ENCODE results near the gene PRKCA.

PRKCA gene

DNA sequence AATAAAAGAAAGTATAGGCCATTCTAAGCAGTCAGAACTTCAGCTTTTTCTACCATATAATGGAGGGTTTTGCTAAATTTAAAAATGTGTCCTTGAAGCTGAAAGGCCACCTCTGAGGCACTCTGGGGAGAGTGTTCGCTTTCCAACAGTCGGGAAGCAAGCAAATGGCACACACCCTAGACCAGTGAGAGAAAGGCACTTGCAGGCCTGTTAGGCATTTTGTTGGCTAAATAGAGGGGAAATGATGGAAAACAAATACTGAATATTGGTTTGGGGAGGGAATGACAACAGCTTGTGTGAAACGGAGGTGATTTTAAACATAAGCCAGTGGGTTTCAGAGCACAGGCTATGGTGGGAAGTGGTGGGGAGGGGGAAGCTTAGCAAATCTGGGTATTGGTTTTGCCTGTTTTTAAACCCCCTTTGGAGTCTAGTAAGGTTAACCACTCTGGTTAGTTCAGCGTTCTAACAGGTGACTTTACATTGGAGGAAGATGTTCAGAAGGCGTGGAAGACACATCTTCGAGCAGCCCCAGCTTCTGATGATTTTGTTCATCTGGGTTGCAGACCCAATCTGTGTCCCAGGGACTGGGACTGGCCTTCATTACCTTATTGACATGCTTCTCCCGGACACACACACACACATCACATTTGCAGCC, 90.5 kb downstream of the PRKCA start:
- no peak for DNase-seq

DNA sequence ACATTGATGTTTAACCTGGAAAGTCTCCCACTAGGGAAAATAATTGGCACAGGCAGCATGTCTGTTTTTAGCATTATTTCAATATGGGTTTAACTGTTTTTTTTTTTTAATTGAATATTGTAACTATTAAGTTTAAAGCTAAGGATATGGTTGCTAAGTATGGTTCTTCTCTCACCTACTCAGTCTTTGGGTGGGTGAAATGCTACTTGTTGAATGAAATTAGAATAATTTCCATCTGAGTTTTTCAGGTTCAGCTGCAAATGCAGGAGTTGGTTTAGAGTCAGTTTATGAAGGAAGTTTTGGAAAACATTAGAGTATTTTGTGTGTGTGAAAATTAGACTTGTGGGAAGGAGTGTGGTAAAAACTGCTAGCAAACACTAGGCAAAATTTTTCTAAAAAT, 93.5 kb downstream of the PRKCA start:
- intact Hi-C loops (cut with DNase I; ENCODE audit: low total_unique reads), result no loop called here
- TF ChIP-seq, protein P1, sequence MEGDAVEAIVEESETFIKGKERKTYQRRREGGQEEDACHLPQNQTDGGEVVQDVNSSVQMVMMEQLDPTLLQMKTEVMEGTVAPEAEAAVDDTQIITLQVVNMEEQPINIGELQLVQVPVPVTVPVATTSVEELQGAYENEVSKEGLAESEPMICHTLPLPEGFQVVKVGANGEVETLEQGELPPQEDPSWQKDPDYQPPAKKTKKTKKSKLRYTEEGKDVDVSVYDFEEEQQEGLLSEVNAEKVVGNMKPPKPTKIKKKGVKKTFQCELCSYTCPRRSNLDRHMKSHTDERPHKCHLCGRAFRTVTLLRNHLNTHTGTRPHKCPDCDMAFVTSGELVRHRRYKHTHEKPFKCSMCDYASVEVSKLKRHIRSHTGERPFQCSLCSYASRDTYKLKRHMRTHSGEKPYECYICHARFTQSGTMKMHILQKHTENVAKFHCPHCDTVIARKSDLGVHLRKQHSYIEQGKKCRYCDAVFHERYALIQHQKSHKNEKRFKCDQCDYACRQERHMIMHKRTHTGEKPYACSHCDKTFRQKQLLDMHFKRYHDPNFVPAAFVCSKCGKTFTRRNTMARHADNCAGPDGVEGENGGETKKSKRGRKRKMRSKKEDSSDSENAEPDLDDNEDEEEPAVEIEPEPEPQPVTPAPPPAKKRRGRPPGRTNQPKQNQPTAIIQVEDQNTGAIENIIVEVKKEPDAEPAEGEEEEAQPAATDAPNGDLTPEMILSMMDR (IDR thresholded peaks at IDR 0.05), result no peak
- no peak overlapping the region for H3K27ac ChIP-seq
- peaks cover 0 to 17% (median 0%) of the 10 kb centered on the region in 4 donors for H3K4me1 ChIP-seq
- no peak overlapping the region for H3K4me3 ChIP-seq
- DNase-seq, result no peak
- no peaks in the 10 kb centered on the region for H3K27me3 ChIP-seq
- H3K9me3 ChIP-seq, result no peaks in the 10 kb centered on the region
- H3K36me3 ChIP-seq, result no peaks in the 10 kb centered on the region

More for the DNA sequence above, 90.5 kb downstream of the PRKCA start:
- H3K4me3 ChIP-seq, result no peak overlapping the region
- TF ChIP-seq, protein P1 (IDR thresholded peaks at IDR 0.05), result no peak
- H3K36me3 ChIP-seq, result no peaks in the 10 kb centered on the region
- no peak overlapping the region for H3K27ac ChIP-seq
- intact Hi-C loops (cut with DNase I; ENCODE audit: low total_unique reads), result no loop called here
- H3K9me3 ChIP-seq, result no peaks in the 10 kb centered on the region
- H3K4me1 ChIP-seq, result peaks cover 0 to 17% (median 0%) of the 10 kb centered on the region in 4 donors
- H3K27me3 ChIP-seq, result no peaks in the 10 kb centered on the region

DNA sequence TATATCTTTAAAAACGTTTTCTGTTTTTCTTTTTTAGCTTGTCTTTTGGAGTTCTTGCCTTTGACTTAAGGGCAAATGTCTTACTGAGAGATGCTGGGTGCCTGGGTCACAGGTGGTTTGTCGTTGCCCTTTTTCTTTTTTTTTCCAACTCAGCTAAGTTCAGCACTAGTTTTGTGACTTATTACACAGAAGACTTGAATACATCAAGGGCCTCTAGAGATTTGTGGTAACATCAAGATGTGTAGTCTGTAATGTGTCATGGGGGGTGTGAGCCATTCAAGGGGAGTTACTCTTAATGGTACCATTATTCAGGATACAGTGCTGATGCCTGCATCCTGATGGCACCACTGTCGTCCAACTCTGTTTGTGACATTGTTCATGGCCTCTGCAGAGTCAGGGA, 95.1 kb downstream of the PRKCA start:
- H3K36me3 ChIP-seq, result no peaks in the 10 kb centered on the region
- TF ChIP-seq, protein P1 (IDR thresholded peaks at IDR 0.05), result no peak

DNA sequence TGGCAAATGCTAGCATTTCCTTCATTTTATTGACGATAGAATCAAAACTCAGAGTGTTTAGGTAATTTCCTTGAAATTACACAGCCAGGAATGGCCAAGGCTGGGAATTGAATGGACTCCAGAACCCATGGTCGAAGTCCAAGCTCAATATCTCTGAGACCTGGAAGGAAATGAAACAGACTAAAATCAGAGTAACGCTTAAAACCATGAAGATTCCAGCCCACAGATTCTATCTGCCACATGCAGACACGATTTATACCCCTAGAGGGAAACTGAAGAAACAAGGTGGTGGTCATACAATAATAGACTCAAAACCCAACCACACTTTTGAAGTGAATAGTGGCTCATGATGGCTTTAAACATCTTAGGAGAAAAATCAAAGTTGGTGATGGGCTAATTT, 95.6 kb downstream of the PRKCA start:
- Histone ChIP-seq H3K4me3 (no peak overlapping the region), H3K36me3 (no peaks in the 10 kb centered on the region), H3K27me3 (no peaks in the 10 kb centered on the region), H3K4me1 (peaks cover 0 to 17% (median 0%) of the 10 kb centered on the region in 4 donors), H3K27ac (no peak overlapping the region), H3K9me3 (no peaks in the 10 kb centered on the region)
- TF ChIP-seq, protein P1 (IDR thresholded peaks at IDR 0.05), result no peak
- no peak for DNase-seq
- intact Hi-C loops (cut with DNase I; ENCODE audit: low total_unique reads), result no loop called here

More for the DNA sequence above, 95.1 kb downstream of the PRKCA start:
- Histone ChIP-seq H3K9me3 (no peaks in the 10 kb centered on the region), H3K4me3 (no peak overlapping the region), H3K4me1 (peaks cover 0 to 17% (median 0%) of the 10 kb centered on the region in 4 donors), H3K27ac (no peak overlapping the region), H3K27me3 (no peaks in the 10 kb centered on the region)
- no peak for DNase-seq
- intact Hi-C loops (cut with DNase I; ENCODE audit: low total_unique reads), result no loop called here

DNA sequence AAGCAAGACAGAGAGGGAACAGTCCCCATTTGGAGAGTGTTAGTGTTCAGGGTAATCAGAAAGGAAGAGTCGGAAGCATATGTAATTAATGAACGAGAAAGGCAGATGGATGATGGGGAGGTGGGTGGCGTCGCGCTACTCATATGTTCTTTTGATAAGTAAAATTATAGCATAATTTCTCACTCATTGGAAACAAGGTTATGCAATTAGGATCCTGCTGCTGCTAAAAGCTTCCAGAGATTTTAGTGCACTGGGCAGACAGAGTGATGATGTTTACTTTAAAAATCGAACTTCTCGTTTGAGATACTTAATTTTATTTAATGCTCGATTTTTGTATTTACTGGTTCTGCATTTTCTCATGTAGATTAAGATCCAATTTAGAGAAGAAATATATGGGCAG, 96.2 kb downstream of the PRKCA start:
- H3K36me3 ChIP-seq, result no peaks in the 10 kb centered on the region
- no peaks in the 10 kb centered on the region for H3K9me3 ChIP-seq
- peaks cover 0 to 21% (median 0%) of the 10 kb centered on the region in 4 donors for H3K4me1 ChIP-seq
- H3K27me3 ChIP-seq, result no peaks in the 10 kb centered on the region
- H3K27ac ChIP-seq, result no peak overlapping the region
- no peak overlapping the region for H3K4me3 ChIP-seq
- no peak for DNase-seq
- TF ChIP-seq, protein P1 (IDR thresholded peaks at IDR 0.05), result no peak
- intact Hi-C loops (cut with DNase I; ENCODE audit: low total_unique reads), result no loop called here

Data from tibial artery (tissue), 4 donors.